BLaER1 treated with 17β-estradiol and CSF1 and Interleukin-3, amounts not matched to agents 10 nM and 100 nM (cell line): ENCODE data around the gene CYLC1.

Experiments
- H3K27ac ChIP-seq, 11 experiments: shearing (Covaris generic); formaldehyde crosslinking; 2 replicates each; pipeline ENCODE4 v1.8.1; 2022
- H3K27me3 ChIP-seq, 11 experiments: shearing (Covaris generic); formaldehyde crosslinking; 2 replicates each; pipeline ENCODE4 v1.8.1; 2022
- H3K36me3 ChIP-seq, 11 experiments: shearing (Covaris generic); formaldehyde crosslinking; 2 replicates each; pipeline ENCODE4 v1.8.1; 2022
- H3K4me1 ChIP-seq, 10 experiments: shearing (Covaris generic); formaldehyde crosslinking; 2 replicates each; pipeline ENCODE4 v1.8.1; 2022
- H3K4me2 ChIP-seq, 11 experiments: shearing (Covaris generic); formaldehyde crosslinking; 2 replicates each; pipeline ENCODE4 v1.8.1; 2022
- H3K4me3 ChIP-seq, 10 experiments: shearing (Covaris generic); formaldehyde crosslinking; 2 replicates each; pipeline ENCODE4 v1.8.1; 2022
- H3K9ac ChIP-seq, 11 experiments: shearing (Covaris generic); formaldehyde crosslinking; 2 replicates each; pipeline ENCODE4 v1.8.1; 2022
- H3K9me3 ChIP-seq, 11 experiments: shearing (Covaris generic); formaldehyde crosslinking; replicated peaks in 1 of 11; 2 replicates each; pipeline ENCODE4 v1.8.1; 2022
- H4K20me1 ChIP-seq, 11 experiments: shearing (Covaris generic); formaldehyde crosslinking; 2 replicates each; pipeline ENCODE4 v1.8.1; 2022
- Cebpa-rat ChIP-seq, 11 experiments: shearing (Covaris generic); IDR thresholded peaks; 2 replicates each; pipeline ENCODE4 v1.8.1; 2022

The CYLC1 gene

DNA sequence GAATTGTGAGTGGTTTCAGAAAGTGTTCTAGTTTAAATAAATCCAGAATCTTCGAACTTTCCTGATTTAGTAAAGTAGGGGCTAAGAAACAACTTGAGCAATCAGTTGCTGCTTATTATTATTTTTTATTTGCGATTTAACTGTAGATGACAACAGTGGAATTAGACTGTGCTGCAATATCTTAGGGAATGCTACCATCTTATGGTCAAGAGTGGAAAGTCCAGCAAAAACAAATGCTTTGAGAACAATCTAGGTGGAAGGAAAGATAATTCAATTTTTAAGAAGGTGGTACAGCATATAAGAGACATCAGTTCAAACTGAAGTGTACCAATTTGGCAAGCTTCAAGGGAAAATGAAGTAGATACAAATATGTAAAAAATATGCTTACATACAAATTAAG lies 73.3 kb downstream of the CYLC1 start:
- Histone ChIP-seq H3K4me3 (no peak overlapping the region), H4K20me1 (no peaks in the 10 kb centered on the region), H3K9me3 (peaks cover 0 to 4% (median 0%) of the 10 kb centered on the region in 11 experiments; a peak in 1 of 22 replicates), H3K4me2 (no peak overlapping the region), H3K9ac (no peak overlapping the region), H3K27me3 (peaks cover 41 to 97% (median 85%) of the 10 kb centered on the region in 11 experiments; a peak in 21 of 22 replicates), H3K4me1 (no peaks in the 10 kb centered on the region), H3K27ac (no peak overlapping the region), H3K36me3 (no peaks in the 10 kb centered on the region)
- no peak for TF ChIP-seq Cebpa-rat (IDR thresholded peaks at IDR 0.05)
